ENCODE data around the gene MCC.

DNA sequence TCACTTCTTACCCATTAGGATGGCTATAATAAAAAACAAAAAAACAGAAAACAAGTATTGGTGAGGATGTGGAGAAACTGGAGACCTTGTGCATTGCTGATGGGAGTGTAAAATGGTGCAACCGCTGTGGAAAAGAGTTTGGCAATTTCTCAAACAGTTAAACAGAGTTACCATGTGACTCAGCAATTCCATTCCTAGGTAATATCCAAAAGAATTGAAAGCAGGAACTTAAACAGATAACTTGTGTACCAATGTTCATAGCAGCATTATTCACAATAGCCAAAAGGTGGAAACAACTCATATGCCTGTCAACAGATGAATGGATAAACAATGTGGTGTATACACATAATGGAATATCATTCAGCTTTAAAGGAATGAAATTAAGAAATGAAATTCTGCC, 482.8 kb downstream of the MCC start:
- TF ChIP-seq, protein P1, sequence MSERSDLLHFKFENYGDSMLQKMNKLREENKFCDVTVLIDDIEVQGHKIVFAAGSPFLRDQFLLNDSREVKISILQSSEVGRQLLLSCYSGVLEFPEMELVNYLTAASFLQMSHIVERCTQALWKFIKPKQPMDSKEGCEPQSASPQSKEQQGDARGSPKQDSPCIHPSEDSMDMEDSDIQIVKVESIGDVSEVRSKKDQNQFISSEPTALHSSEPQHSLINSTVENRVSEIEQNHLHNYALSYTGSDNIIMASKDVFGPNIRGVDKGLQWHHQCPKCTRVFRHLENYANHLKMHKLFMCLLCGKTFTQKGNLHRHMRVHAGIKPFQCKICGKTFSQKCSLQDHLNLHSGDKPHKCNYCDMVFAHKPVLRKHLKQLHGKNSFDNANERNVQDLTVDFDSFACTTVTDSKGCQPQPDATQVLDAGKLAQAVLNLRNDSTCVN (tag by site-specific recombination; optimal IDR thresholded peaks at IDR 0.05) = no peak
- TF ChIP-seq ZNF624 (tag by site-specific recombination; IDR thresholded peaks at IDR 0.05) (no peak), ZBTB21 (tag by site-specific recombination; IDR thresholded peaks at IDR 0.05) (no peak), ZNF10 (tag by site-specific recombination; IDR thresholded peaks at IDR 0.05) (no peak), ZNF549 (tag by site-specific recombination; IDR thresholded peaks at IDR 0.05) (no peak), KLF7 (tag by site-specific recombination; IDR thresholded peaks at IDR 0.05; ENCODE audit: borderline replicate concordance) (no peak), ZNF610 (tag by site-specific recombination; IDR thresholded peaks at IDR 0.05; ENCODE audit: borderline replicate concordance) (no peak), ZNF76 (tag by site-specific recombination; IDR thresholded peaks at IDR 0.05; ENCODE audit: borderline replicate concordance, low read depth) (no peak), SP2 (tag by site-specific recombination; IDR thresholded peaks at IDR 0.05) (no peak), GLIS1 (tag by site-specific recombination; IDR thresholded peaks at IDR 0.05) (no peak), TRIM28 (IDR thresholded peaks at IDR 0.05; ENCODE audit: borderline replicate concordance, low read length) (no peak)
- TF ChIP-seq, protein P2, sequence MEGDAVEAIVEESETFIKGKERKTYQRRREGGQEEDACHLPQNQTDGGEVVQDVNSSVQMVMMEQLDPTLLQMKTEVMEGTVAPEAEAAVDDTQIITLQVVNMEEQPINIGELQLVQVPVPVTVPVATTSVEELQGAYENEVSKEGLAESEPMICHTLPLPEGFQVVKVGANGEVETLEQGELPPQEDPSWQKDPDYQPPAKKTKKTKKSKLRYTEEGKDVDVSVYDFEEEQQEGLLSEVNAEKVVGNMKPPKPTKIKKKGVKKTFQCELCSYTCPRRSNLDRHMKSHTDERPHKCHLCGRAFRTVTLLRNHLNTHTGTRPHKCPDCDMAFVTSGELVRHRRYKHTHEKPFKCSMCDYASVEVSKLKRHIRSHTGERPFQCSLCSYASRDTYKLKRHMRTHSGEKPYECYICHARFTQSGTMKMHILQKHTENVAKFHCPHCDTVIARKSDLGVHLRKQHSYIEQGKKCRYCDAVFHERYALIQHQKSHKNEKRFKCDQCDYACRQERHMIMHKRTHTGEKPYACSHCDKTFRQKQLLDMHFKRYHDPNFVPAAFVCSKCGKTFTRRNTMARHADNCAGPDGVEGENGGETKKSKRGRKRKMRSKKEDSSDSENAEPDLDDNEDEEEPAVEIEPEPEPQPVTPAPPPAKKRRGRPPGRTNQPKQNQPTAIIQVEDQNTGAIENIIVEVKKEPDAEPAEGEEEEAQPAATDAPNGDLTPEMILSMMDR (tag by site-specific recombination; IDR thresholded peaks at IDR 0.05) = no peak
- TF ChIP-seq, protein P3, sequence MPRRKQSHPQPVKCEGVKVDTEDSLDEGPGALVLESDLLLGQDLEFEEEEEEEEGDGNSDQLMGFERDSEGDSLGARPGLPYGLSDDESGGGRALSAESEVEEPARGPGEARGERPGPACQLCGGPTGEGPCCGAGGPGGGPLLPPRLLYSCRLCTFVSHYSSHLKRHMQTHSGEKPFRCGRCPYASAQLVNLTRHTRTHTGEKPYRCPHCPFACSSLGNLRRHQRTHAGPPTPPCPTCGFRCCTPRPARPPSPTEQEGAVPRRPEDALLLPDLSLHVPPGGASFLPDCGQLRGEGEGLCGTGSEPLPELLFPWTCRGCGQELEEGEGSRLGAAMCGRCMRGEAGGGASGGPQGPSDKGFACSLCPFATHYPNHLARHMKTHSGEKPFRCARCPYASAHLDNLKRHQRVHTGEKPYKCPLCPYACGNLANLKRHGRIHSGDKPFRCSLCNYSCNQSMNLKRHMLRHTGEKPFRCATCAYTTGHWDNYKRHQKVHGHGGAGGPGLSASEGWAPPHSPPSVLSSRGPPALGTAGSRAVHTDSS (tag by site-specific recombination; IDR thresholded peaks at IDR 0.05) = no peak
- TF ChIP-seq, protein P4, sequence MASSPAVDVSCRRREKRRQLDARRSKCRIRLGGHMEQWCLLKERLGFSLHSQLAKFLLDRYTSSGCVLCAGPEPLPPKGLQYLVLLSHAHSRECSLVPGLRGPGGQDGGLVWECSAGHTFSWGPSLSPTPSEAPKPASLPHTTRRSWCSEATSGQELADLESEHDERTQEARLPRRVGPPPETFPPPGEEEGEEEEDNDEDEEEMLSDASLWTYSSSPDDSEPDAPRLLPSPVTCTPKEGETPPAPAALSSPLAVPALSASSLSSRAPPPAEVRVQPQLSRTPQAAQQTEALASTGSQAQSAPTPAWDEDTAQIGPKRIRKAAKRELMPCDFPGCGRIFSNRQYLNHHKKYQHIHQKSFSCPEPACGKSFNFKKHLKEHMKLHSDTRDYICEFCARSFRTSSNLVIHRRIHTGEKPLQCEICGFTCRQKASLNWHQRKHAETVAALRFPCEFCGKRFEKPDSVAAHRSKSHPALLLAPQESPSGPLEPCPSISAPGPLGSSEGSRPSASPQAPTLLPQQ (tag by site-specific recombination; IDR thresholded peaks at IDR 0.05) = no peak
